ENCODE data around the gene PAAF1.
"Not testable (repeated sequence)": the region's sequence is repeated elsewhere in the genome, so short reads cannot be mapped to it uniquely, and the experiment has no call there.

The PAAF1 gene

GRCh38 chr11:73888244-73888643 is 11.4 kb downstream of the PAAF1 start:
- no peak for DNase-seq

- no peak for DNase-seq
Measured at GRCh38 chr11:73889019-73889418, 12.2 kb downstream of the PAAF1 start.

DNA sequence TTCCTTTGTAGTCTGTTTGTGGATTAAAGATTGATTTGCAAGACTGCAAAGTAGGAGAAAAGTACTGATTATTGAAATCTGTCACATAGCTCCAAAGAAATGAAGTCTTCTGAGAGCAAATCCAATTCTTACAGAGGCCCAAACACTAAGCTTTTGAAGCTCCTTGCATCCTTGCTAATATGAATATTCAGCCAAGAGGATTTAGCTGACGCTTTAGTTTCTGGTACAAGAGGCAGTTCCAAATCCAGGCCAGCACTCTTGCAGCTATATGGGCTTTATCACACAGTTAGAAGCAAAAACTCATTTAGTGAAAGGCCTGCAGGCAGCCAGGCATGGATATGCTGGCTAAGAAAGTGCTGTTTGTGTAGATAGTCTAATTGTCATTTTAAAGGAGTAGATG is 12.7 kb downstream of the PAAF1 start:
- no peak for DNase-seq

DNA sequence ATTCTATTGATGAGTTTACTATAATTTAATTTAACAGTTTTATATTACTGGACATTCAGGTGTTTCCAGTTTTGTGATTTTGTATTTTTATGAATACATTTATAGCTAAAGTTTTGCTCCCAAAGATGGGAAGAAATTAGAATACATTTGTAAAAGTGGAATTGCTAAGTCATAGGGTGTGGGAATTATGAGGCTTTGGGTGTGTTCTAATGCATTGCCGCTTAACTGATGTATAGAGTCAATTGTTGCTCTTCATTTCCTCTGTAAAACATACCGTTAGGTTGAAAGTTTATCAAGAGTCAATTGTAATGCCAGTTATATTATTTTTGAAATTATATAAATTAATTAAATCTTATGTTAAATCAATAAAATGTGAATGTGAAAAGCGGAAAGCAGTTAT is 16.2 kb downstream of the PAAF1 start:
- no peak for DNase-seq

DNA sequence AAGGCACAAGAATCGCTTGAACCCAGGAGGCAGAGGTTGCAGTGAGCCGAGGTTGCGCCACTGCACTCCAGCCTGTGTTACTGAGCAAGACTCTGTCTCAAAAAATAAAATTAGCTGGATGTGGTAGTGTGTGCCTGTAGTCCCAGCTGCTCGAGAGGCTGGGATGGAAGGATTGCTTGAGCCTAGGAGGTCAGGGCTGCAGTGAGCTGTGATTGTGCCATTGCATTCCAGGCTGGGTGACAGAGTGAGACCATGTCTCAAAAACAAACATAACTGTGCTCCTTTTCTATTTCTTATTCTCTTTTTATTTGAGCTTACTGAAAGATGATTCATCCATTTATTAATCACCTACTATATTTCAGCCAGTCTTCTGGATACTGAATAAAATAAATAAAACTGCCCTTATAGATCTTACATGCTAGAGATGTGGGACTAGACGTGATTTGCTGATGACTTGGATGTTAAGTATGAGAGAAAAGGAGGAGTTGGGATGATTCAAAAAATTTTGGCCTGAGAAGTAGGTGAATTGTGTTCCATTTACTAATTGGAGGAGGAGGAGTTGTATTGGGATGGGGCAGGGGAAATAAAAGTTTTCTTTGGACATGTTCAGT is 18.0 kb downstream of the PAAF1 start:
- no peak for DNase-seq

- no peak for DNase-seq
Measured at GRCh38 chr11:73902303-73902702, 25.5 kb downstream of the PAAF1 start.

DNA sequence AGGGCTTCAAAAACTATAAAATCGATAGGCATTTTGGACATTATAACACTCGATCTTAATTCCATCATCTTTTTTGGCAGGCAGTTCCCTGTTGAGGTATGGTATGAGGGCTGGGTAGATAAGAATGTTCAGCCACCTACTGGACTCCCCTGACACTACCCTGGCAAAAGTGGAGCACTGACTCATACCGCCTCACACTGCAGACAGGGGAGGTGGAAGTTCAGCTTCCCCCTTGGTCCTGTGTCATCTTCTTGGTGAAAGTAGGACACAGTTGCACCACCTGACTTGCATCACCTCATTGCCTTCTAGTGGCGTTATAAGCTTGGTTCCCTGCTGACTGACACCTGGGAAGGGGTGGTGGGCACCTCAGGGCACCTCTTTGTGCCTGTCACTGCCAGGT is 30.4 kb downstream of the PAAF1 start:
- peak; percentile 15 for DNase-seq

DNA sequence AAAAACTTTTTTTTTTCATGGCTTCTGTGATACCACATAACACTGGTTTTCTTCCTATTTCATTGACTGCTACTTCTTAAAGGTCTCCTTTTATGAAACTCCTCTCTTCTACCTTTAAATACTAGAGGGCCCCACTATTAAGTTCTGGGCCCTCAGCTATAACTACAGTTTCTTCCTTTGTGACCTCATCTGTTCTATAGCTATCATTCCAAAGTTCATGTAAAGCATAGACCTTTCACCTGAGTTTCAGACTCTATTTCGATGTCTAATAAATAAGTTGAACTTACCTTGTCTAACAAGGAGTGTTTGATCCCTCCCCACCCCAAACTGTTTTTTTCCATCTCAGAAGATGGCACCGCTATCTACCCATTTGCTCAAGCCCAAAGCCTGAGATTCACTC is 35.2 kb downstream of the PAAF1 start:
- DNase-seq: no peak

- no peak for DNase-seq
Measured at GRCh38 chr11:73913472-73913871, 36.7 kb downstream of the PAAF1 start.

DNA sequence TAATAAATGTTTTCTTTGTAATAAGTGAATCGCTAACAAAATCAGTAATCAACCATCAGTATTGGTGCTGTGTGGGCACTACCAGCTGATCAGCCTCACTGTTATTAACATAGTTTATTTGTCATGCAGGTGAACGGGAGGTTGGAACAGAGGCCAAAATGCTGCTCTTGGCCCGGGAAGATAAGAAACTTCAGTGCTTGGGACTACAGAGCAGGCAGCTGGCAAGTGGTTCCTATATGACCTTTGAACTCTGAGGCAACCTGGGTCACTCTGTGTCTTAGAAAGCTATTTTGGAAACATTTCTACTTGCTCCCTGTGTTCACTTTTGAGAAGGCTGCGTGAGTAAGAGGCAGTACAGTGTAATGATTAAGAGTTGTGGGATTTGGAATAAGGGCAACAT is 37.5 kb downstream of the PAAF1 start:
- DNase-seq: no peak

DNA sequence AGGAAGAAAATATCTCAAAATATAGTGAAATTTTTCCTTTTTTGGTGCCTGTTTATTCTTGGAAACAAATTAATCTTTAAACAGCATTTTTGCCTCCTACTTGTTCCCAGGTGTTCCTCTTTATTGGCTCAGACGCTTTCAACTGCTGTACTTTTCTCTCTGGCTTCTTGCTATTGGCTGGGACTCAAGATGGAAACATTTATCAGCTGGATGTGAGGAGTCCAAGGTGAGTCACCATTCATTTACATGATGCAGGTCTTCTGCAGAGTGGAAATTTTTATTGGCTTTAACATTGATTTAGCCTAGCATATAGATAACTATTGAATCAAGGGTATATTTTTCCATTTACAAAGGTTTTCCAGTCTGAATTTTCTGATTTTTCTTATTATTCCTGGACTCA is 39.6 kb downstream of the PAAF1 start:
- no peak for DNase-seq

DNA sequence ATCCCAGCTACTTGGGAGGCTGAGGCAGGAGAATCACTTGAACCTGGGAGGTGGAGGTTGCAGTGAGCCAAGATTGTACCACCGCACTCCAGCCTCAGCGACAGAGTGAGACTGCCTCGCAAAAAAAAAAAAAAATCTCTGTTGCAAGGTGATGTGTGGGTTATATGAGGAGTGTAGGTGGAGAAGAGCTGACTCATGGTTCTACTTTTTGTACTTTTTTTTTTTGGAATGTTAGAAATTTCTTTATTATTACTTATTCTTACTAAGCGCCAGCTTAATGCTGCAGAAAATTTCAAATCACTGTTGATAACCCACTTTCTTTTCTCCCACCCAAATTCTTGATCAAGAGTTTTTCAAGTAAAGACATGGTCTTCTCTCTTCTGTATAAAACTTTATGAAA is 44.4 kb downstream of the PAAF1 start:
- DNase-seq: no peak

DNA sequence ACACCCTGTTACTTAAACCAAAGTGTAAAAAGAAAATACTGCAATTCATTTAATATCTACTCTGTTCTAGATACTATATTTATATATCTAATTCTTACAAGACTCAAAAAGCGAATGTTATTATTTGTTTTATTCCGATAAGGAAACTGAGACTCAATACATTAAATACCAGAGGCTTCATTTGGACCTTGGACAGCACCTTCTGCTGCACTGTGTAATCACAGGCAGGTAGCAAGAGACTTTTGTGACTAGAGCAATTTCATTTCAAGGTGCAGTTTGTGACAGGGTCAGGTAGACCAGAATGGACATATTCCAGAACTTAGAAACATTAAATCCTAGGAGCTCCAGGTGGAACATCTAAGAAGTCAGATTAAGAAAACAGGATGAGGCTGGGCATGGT is 52.6 kb downstream of the PAAF1 start:
- DNase-seq: no peak

GRCh38 chr11:73931039-73931645 is 54.3 kb downstream of the PAAF1 start:
- no peak for DNase-seq

- DNase-seq: no peak
Measured at GRCh38 chr11:73931951-73932350, 55.2 kb downstream of the PAAF1 start.

GRCh38 chr11:73932781-73933180 is 56.0 kb downstream of the PAAF1 start:
- no peak for DNase-seq

DNA sequence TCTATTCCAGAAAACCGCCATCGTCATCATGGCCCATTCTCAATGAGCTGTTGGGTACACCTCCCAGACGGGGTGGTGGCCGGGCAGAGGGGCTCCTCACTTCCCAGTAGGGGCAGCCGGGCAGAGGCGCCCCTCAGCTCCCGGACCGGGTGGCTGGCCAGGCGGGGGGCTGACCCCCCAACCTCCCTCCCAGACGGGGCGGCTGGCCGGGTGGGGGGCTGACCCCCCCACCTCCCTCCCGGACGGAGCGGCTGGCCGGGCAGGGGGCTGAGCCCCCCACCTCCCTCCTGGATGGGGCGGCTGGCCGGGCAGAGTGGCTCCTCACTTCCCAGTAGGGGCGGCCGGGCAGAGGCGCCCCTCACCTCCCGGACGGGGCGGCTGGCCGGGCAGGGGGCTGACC is 59.2 kb downstream of the PAAF1 start:
- not testable (repeated sequence) for DNase-seq

DNA sequence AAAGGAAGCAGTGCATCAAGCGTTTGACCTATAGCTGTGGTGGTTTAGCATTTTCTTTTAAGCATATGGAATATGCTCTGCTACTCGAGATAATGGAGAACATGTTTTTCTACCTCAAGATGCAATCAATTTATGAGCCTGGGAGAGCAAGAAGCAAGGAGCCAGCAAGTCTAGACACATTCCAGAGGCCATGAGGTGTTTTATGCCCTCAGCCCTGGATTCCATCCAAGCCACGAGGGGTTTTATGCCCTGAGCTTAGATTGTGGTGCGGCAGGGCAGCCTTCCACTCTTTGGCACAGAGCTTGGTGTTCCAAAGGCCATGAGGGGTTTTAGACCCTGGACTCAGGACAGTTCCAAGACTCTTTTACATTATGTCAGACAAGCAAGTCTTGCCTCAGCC is 62.3 kb downstream of the PAAF1 start:
- DNase-seq: no peak

- DNase-seq: no peak
Measured at GRCh38 chr11:73940801-73941570, 64.2 kb downstream of the PAAF1 start.

DNA sequence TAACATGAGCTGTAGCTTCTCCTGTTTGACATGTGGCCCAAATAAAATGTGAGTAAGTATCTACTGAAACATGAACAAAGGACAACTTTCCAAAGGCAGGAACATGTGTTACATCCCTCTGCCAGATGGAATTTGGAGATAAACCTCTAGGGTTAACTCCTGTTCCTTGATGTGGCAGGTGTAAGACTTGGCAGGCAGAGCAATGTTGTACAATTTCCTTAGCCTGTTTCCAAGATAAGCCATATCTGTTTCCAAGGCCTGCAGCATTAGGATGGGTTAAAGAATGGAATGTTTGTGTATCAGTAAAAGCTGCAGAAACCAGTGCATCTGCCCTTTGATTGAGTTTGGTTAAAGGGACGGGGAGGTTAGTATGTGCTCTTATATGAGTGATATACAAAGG is 65.2 kb downstream of the PAAF1 start:
- DNase-seq: no peak

GRCh38 chr11:73944085-73944484 is 67.3 kb downstream of the PAAF1 start:
- no peak for DNase-seq

GRCh38 chr11:73944901-73945300 is 68.1 kb downstream of the PAAF1 start:
- no peak for DNase-seq

DNA sequence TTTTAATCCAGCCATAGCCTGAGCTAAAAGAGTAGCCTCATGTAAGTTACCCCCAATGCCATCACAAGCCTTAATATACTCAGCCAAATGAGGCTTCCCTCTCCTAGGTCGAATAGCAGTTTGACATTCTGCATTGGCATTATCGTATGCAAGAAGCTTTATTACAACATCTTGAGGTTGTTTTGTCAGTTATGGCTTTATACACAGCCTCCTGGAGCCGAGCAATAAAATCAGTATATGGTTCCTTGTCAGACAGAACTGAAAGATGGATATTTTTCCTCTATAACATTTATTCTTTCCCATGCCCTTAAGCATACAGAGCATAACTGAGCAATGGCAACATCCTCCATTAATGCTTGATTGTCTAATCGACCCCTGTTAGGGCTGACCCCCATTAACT is 68.6 kb downstream of the PAAF1 start:
- DNase-seq: no peak

DNA sequence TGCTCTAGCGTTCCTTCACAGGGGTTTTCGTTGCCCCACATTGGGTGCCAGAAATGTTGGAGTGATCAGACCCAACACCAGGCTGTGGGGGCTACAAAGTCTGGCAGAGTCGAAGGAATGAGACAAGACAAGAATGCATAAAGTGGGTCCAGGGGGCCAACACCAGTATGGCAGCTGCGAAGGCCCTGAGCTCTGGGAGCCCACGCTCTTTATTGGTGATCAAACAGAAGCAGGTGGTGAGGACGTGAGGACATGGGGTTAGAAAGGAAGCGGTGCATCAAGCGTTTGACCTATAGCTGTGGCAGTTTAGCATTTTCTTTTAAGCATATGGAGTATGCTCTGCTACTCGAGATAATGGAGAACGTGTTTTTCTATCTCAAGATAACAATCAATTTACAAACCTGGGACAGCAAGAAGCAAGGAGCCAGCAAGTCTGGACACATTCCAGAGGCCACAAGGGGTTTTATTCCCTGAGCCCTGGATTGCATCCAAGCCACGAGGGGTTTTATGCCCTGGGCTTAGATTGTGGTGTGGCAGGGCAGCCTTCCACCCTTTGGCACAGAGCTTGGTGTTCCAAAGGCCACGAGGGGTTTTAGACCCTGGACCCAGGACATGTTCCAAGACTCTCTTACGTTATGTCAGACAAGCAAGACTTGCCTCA is 70.1 kb downstream of the PAAF1 start:
- no peak for DNase-seq
